Activated T-cell treated with anti-CD3 and anti-CD28 coated beads for 4 hours (primary cell): ENCODE results near the gene CLEC12A.
"Not testable (repeated sequence)": the region's sequence is repeated elsewhere in the genome, so short reads cannot be mapped to it uniquely, and the experiment has no call there.

Source experiments
- DNase-seq: peaks from one replicate; pipeline ENCODE4 v3.0.0-alpha.2; 2020

CLEC12A gene

GRCh38 chr12:9971181-9971580 is at the start of gene CLEC12A:
TSS of gene CLEC12A (plus strand) at chr12:9971409. CDS start at chr12:9971597, 188 bp downstream.
- no peak for DNase-seq

- no peak for DNase-seq
Observed at GRCh38 chr12:9922429-9922828, 48.8 kb upstream of the CLEC12A start.

- peak; percentile 7 for DNase-seq
Observed at GRCh38 chr12:9925705-9926393, 45.4 kb upstream of the CLEC12A start.

GRCh38 chr12:9926876-9927275 is 44.3 kb upstream of the CLEC12A start:
- no peak for DNase-seq

GRCh38 chr12:9928607-9929006 is 42.6 kb upstream of the CLEC12A start:
- no peak for DNase-seq

GRCh38 chr12:9931245-9931644 is 40.0 kb upstream of the CLEC12A start:
- no peak for DNase-seq

GRCh38 chr12:9932270-9932669 is 38.9 kb upstream of the CLEC12A start, which contains the start of gene CLEC2A:
TSS of gene CLEC2A (minus strand) at chr12:9932370. CDS start at chr12:9932329, 41 bp downstream.
- no peak for DNase-seq

GRCh38 chr12:9933958-9934357 is 37.3 kb upstream of the CLEC12A start:
- no peak for DNase-seq

GRCh38 chr12:9935026-9935425 is 36.2 kb upstream of the CLEC12A start:
- DNase-seq: no peak

GRCh38 chr12:9936591-9936990 is 34.6 kb upstream of the CLEC12A start:
- DNase-seq: no peak

GRCh38 chr12:9940375-9940774 is 30.8 kb upstream of the CLEC12A start:
- no peak for DNase-seq

- no peak for DNase-seq
Observed at GRCh38 chr12:9941838-9942237, 29.4 kb upstream of the CLEC12A start.

GRCh38 chr12:9943240-9943639 is 28.0 kb upstream of the CLEC12A start:
- DNase-seq: no peak

- DNase-seq: no peak
Observed at GRCh38 chr12:9944391-9944790, 26.8 kb upstream of the CLEC12A start.

GRCh38 chr12:9947674-9948073 is 23.5 kb upstream of the CLEC12A start:
- no peak for DNase-seq

- DNase-seq: no peak
Observed at GRCh38 chr12:9948606-9949296, 22.5 kb upstream of the CLEC12A start.

- no peak for DNase-seq
Observed at GRCh38 chr12:9951026-9951675, 20.1 kb upstream of the CLEC12A start.

GRCh38 chr12:9952954-9953729 is 18.1 kb upstream of the CLEC12A start:
- not testable (repeated sequence) for DNase-seq

- no peak for DNase-seq
Observed at GRCh38 chr12:9957834-9958233, 13.4 kb upstream of the CLEC12A start.

GRCh38 chr12:9960590-9960989 is 10.6 kb upstream of the CLEC12A start:
- no peak for DNase-seq

GRCh38 chr12:9961106-9961505 is 10.1 kb upstream of the CLEC12A start:
- DNase-seq: no peak

GRCh38 chr12:9961901-9962300 is 9.3 kb upstream of the CLEC12A start:
- DNase-seq: no peak

GRCh38 chr12:9969673-9970072 is 1.5 kb upstream of the CLEC12A start:
- DNase-seq: no peak
